OCI-LY3 (cell line): ENCODE data around the gene CIB4.

Experiments
- H2AFZ ChIP-seq: fragments of 200-600, 300-600 bp; shearing (Covaris generic); 2 replicates; pipeline ENCODE4 v1.6.0; 2014; ENCODE audit warnings: antibody characterized with exemption, low read depth, low read length
- H3K27ac ChIP-seq: fragments of 200-600, 300-600 bp; sonication (generic); 2 replicates; pipeline ENCODE4 v1.5.1; 2014; ENCODE audit warnings: mild to moderate bottlenecking, low read length, moderate library complexity, mixed read lengths
- H3K27me3 ChIP-seq: fragments of 200-600, 300-600 bp; sonication (generic); 2 replicates; pipeline ENCODE4 v1.6.1; 2014; ENCODE audit warnings: low read depth, low read length, mixed read lengths
- H3K36me3 ChIP-seq: fragments of 200-600, 300-600 bp; sonication (generic); replicated peaks from 2 replicates; pipeline ENCODE3; 2014; ENCODE audit warnings: low read depth, low read length, mixed read lengths
- H3K4me1 ChIP-seq: fragments of 300-600, 200-600 bp; sonication (generic); 2 replicates; pipeline ENCODE4 v1.6.1; 2014; ENCODE audit warnings: low read length, mixed read lengths
- H3K4me2 ChIP-seq: fragments of 200-600, 300-600 bp; sonication (generic); 2 replicates; pipeline ENCODE4 v1.6.1; 2014; ENCODE audit warnings: low read length, mixed read lengths
- H3K4me3 ChIP-seq: fragments of 300-600, 200-600 bp; sonication (generic); 2 replicates; pipeline ENCODE4 v1.5.1; 2014; ENCODE audit warnings: antibody characterized with exemption, mild to moderate bottlenecking, low read length, moderate library complexity
- H3K79me2 ChIP-seq: fragments of 300-600, 200-600 bp; shearing (Covaris generic); 2 replicates; pipeline ENCODE4 v1.6.1; 2014; ENCODE audit warnings: mild to moderate bottlenecking, low read length, mixed read lengths
- H3K9ac ChIP-seq: fragments of 300-600, 200-600 bp; shearing (Covaris generic); 2 replicates; pipeline ENCODE4 v1.6.0; 2014; ENCODE audit warnings: mild to moderate bottlenecking, low read length, moderate library complexity
- H3K9me3 ChIP-seq: fragments of 200-600, 300-600 bp; shearing (Covaris generic); 2 replicates; pipeline ENCODE4 v1.6.1; 2014; ENCODE audit warnings: low read length, mixed read lengths; ENCODE audit not compliant: insufficient read depth
- H4K20me1 ChIP-seq: fragments of 200-600, 300-600 bp; sonication (generic); 2 replicates; pipeline ENCODE4 v1.6.1; 2016; ENCODE audit warnings: low read length, mixed read lengths; ENCODE audit not compliant: insufficient read depth
- EZH2phosphoT487 ChIP-seq: fragments of 200-600 bp; shearing (Covaris generic); IDR thresholded peaks from 2 replicates; pipeline ENCODE4 v1.6.1; 2018; ENCODE audit warnings: antibody characterized with exemption, mixed run types, low read depth
- TF ChIP-seq, protein P1 (sequence below): fragments of 200-600, 300-600 bp; sonication (generic); IDR thresholded peaks from 2 replicates; pipeline ENCODE4 v1.5.1; 2014; ENCODE audit warnings: antibody characterized with exemption, low read length, low read depth

CIB4 gene

DNA sequence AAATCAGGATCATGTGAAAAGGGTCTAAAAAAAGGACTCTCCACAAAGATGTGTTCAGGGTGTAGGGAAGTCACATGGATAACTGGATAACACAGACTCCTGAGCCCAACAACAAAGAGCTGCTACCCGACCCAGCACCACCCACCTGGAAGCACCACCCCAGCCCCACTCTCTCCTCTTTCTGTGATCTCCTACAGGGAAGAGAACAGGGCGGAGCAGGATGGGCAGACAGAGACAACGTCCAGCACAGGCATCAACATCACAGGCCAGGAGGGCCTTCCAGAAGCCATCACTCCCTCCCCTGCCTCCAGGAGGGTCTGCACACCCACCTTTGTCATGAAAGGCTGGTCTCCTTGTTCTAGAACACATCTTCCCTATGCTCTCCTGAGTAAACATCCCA lies 1.3 kb upstream of the CIB4 start:
- Histone ChIP-seq H3K9me3 (no peaks in the 10 kb centered on the region), H3K4me2 (no peak overlapping the region), H3K9ac (no peak overlapping the region), H3K4me3 (no peak overlapping the region), H4K20me1 (no peaks in the 10 kb centered on the region), H3K27me3 (peaks cover 33% of the 10 kb centered on the region), H3K79me2 (no peaks in the 10 kb centered on the region), H3K27ac (no peak overlapping the region), H2AFZ (no peak overlapping the region), H3K36me3 (no peaks in the 10 kb centered on the region), H3K4me1 (no peaks in the 10 kb centered on the region)
- TF ChIP-seq, protein P1, sequence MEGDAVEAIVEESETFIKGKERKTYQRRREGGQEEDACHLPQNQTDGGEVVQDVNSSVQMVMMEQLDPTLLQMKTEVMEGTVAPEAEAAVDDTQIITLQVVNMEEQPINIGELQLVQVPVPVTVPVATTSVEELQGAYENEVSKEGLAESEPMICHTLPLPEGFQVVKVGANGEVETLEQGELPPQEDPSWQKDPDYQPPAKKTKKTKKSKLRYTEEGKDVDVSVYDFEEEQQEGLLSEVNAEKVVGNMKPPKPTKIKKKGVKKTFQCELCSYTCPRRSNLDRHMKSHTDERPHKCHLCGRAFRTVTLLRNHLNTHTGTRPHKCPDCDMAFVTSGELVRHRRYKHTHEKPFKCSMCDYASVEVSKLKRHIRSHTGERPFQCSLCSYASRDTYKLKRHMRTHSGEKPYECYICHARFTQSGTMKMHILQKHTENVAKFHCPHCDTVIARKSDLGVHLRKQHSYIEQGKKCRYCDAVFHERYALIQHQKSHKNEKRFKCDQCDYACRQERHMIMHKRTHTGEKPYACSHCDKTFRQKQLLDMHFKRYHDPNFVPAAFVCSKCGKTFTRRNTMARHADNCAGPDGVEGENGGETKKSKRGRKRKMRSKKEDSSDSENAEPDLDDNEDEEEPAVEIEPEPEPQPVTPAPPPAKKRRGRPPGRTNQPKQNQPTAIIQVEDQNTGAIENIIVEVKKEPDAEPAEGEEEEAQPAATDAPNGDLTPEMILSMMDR, result no peak
- TF ChIP-seq EZH2phosphoT487, result no peak

DNA sequence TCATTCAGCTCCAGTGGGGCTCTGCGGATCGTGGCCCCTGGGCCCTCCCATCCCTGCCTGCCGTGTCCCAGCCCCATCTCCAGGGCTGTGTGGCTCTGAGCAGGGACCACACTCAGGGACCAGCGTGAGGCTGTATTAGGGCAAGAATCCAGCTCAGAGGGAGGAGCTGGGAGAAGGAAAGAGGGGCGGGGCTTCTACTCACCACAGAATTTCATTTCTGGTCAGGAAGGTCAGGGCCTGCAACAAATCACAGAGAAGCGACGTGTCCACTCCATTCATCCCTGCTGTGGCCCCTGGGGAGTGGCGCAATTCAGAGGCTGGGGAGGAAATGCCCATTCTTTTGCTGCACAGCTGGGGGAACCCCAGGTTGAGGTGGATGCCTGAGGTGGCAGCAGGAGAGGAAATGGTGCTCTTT lies 828 bp downstream of the CIB4 start:
- Histone ChIP-seq H3K27me3 (peaks cover 30% of the 10 kb centered on the region), H2AFZ (no peak overlapping the region), H3K27ac (no peak overlapping the region), H3K4me1 (no peaks in the 10 kb centered on the region), H4K20me1 (no peaks in the 10 kb centered on the region), H3K4me3 (no peak overlapping the region), H3K9ac (no peak overlapping the region), H3K4me2 (no peak overlapping the region), H3K9me3 (no peaks in the 10 kb centered on the region), H3K36me3 (no peaks in the 10 kb centered on the region), H3K79me2 (no peaks in the 10 kb centered on the region)
- TF ChIP-seq, protein P1, result no peak
- TF ChIP-seq EZH2phosphoT487, result no peak

DNA sequence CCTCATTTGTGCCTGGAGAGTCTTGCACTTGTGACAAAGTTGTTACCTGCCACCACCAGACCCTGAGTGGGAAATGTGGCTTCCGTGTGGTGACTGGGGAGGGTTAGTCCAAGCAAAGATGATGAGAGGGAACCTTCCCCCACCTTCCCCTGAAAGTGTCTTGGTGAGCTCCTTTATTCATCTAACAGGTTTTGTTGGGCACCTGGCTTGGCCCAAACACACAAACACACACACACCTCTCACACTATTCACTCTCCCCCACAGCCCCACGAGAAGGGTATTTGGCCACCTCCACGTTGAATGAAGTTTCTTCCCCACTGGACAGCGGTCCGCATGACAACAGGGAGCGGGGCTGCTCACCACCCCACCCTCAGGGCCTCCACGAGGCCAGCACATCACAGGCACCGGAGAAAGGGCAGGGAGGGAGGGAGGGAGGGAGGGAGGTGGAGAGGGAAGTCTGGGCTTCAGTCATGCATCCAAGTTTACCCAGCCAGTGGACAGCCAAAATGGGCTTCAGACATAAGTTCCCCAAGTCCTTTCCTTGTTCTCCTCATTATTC lies 1.4 kb downstream of the CIB4 start:
- H3K79me2 ChIP-seq, result no peaks in the 10 kb centered on the region
- H3K27ac ChIP-seq, result no peak overlapping the region
- H3K27me3 ChIP-seq, result peaks cover 26% of the 10 kb centered on the region
- H4K20me1 ChIP-seq, result no peaks in the 10 kb centered on the region
- no peak overlapping the region for H2AFZ ChIP-seq
- no peak overlapping the region for H3K4me2 ChIP-seq
- H3K4me1 ChIP-seq, result no peaks in the 10 kb centered on the region
- H3K36me3 ChIP-seq, result no peaks in the 10 kb centered on the region
- no peak overlapping the region for H3K9ac ChIP-seq
- H3K4me3 ChIP-seq, result no peak overlapping the region
- TF ChIP-seq, protein P1, result no peak
- TF ChIP-seq EZH2phosphoT487, result no peak
- no peaks in the 10 kb centered on the region for H3K9me3 ChIP-seq

DNA sequence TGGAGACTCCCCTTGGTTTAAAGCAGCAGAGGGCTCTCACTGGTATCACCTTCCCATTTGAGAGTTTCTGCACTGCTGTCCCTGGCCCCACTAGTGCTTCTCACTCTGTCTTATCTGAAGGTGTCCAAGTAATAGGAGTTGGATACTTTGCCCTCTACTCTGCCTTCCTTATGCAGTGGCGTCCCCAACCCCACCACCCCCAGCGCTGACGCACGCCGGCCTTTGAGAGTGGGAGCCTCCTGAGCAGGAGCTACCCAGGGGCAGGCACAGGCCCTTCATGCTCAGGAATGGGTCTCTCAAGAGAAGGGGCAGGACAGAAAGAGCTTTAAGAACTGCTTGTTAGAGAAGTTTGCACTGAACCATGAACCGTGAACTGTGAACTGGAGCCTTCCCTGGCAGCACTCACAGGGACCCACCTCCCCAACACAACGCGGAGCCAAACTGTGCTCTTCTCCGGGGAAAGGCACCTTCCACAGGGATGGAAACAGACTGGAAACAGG lies 3.3 kb downstream of the CIB4 start:
- Histone ChIP-seq H3K4me3 (no peak overlapping the region), H4K20me1 (no peaks in the 10 kb centered on the region), H3K9ac (no peak overlapping the region), H3K4me1 (no peaks in the 10 kb centered on the region), H3K79me2 (no peaks in the 10 kb centered on the region), H2AFZ (no peak overlapping the region), H3K36me3 (no peaks in the 10 kb centered on the region), H3K27ac (no peak overlapping the region), H3K27me3 (peaks cover 32% of the 10 kb centered on the region), H3K4me2 (no peak overlapping the region), H3K9me3 (no peaks in the 10 kb centered on the region)
- TF ChIP-seq EZH2phosphoT487, result no peak
- TF ChIP-seq, protein P1, result no peak
